B cell (primary cell): ENCODE data around the gene PHACTR2. TPM values are rescaled to one million over a fixed set of nuclear protein-coding genes. Genes with fewer than 3 reads are reported as not detected.

Experiments used
- ATAC-seq: fragments of 200-7000 bp; cut with Tn5 transposase; one replicate; pipeline ENCODE4 v1.10.0; 2021; ENCODE audit warnings: low read depth, mild to moderate bottlenecking, moderate number of reproducible peaks, moderate library complexity
- CTCF ChIA-PET: fragments of 350-600 bp; sonication (Branson Sonifier 250); formaldehyde crosslinking; loops from one replicate; lab custom pipeline; 2021; ENCODE audit warnings: antibody characterized with exemption, inconsistent platforms; lab: Charles Lee
- POLR2A ChIA-PET: fragments of 350-600 bp; sonication (Branson Sonifier 250); formaldehyde crosslinking; loops from one replicate; lab custom pipeline; 2021; ENCODE audit warnings: antibody characterized with exemption; lab: Charles Lee
- DNase-seq: peaks from one replicate; pipeline ENCODE4 v3.0.0; 2013
- H2AFZ ChIP-seq: 2 replicates; pipeline ENCODE4 v1.6.1; 2012; ENCODE audit warnings: mild to moderate bottlenecking, low read depth, low read length; ENCODE audit not compliant: insufficient read depth, poor library complexity, severe bottlenecking
- H3K27ac ChIP-seq, 2 donors: 1 replicate in 1 of 2; 2 replicates in 1 of 2; pipeline ENCODE4 v1.5.1; 2012 to 2013; ENCODE audit warnings: low read length in 2 of 2, mild to moderate bottlenecking in 2 of 2, moderate library complexity in 1 of 2
- H3K27me3 ChIP-seq, 4 experiments: fragments of 200-600 bp in 1 of 4; sonication (generic) in 1 of 4; replicated peaks in 1 of 4; 1 replicate in 2 of 4; 2 replicates in 2 of 4; pipeline versions ENCODE4 v1.6.1 to v1.7.0; 2013 to 2016; ENCODE audit warnings: low read length in 3 of 4, mild to moderate bottlenecking in 2 of 4, mixed read lengths in 1 of 4, moderate library complexity in 1 of 4; ENCODE audit not compliant: insufficient read depth in 4 of 4, control insufficient read depth in 3 of 4; ENCODE audit errors: control extremely low read depth in 1 of 4
- H3K36me3 ChIP-seq, 2 experiments: replicated peaks in 1 of 2; 1 replicate in 1 of 2; 2 replicates in 1 of 2; pipeline versions ENCODE4 v1.6.1 to v1.7.1; 2013; ENCODE audit warnings: low read length in 1 of 2; ENCODE audit not compliant: insufficient read depth in 2 of 2, control insufficient read depth in 1 of 2; ENCODE audit errors: control extremely low read depth in 1 of 2, extremely low read depth in 1 of 2
- H3K4me1 ChIP-seq, 2 donors: fragments of 200-600 bp in 1 of 2; sonication (generic) in 1 of 2; 1 replicate in 1 of 2; 2 replicates in 1 of 2; pipeline versions ENCODE4 v1.5.1 to v1.6.1; 2013 to 2017; ENCODE audit warnings: low read length in 2 of 2; ENCODE audit not compliant: control insufficient read depth in 2 of 2, insufficient read depth in 2 of 2
- H3K4me2 ChIP-seq: replicated peaks from 2 replicates; pipeline ENCODE3; 2012; ENCODE audit warnings: mild to moderate bottlenecking, low read depth, low read length; ENCODE audit not compliant: poor library complexity, severe bottlenecking
- H3K4me3 ChIP-seq, 5 experiments: fragments of 200-600 bp in 1 of 5; sonication (generic) in 1 of 5; 1 replicate in 3 of 5; 2 replicates in 2 of 5; pipeline versions ENCODE4 v1.5.1 to v1.7.0; 2011 to 2016; ENCODE audit warnings: low read length in 4 of 5, mild to moderate bottlenecking in 4 of 5, low read depth in 2 of 5, control low read depth in 1 of 5, moderate library complexity in 1 of 5; ENCODE audit not compliant: insufficient read depth in 1 of 5; ENCODE audit errors: control extremely low read depth in 1 of 5, extremely low read depth in 1 of 5
- H3K79me2 ChIP-seq: fragments of 200-600 bp; sonication (generic); one replicate; pipeline ENCODE4 v1.6.0; 2016; ENCODE audit warnings: low read length; ENCODE audit not compliant: control insufficient read depth, insufficient read depth
- H3K9ac ChIP-seq: fragments of 200-600 bp; sonication (generic); 2 replicates; pipeline ENCODE4 v1.6.1; 2017; ENCODE audit warnings: mild to moderate bottlenecking, low read length, moderate library complexity
- H3K9me3 ChIP-seq, 3 donors: one replicate each; pipeline versions ENCODE4 v1.6.1 to v1.7.1; 2013; ENCODE audit warnings: low read length in 2 of 3; ENCODE audit not compliant: control insufficient read depth in 2 of 3, insufficient read depth in 1 of 3; ENCODE audit errors: control extremely low read depth in 1 of 3
- H4K20me1 ChIP-seq: 2 replicates; pipeline ENCODE4 v1.6.0; 2012; ENCODE audit warnings: mild to moderate bottlenecking, low read length; ENCODE audit not compliant: insufficient read depth, control insufficient read depth, poor library complexity, severe bottlenecking
- H3K27ac Mint-ChIP-seq: one replicate; pipeline ENCODE4 v1.8.0; 2021; ENCODE audit warnings: mixed read lengths
- H3K27me3 Mint-ChIP-seq: one replicate; pipeline ENCODE4 v1.8.0; 2021; ENCODE audit warnings: mixed read lengths
- H3K4me1 Mint-ChIP-seq: one replicate; pipeline ENCODE4 v1.8.0; 2021; ENCODE audit warnings: mixed read lengths
- H3K4me3 Mint-ChIP-seq: one replicate; pipeline ENCODE4 v1.8.0; 2021; ENCODE audit warnings: mixed read lengths
- H3K9me3 Mint-ChIP-seq: one replicate; pipeline ENCODE4 v1.8.0; 2022; ENCODE audit warnings: mixed read lengths; ENCODE audit not compliant: insufficient read depth
- CTCF ChIP-seq: fragments of 200-600 bp; IDR thresholded peaks from one replicate; pipeline ENCODE4 v1.8.0; 2022; ENCODE audit warnings: antibody characterized with exemption, mild to moderate bottlenecking
- EZH2 ChIP-seq: IDR thresholded peaks from 2 replicates; pipeline ENCODE4 v1.6.1; 2012; ENCODE audit warnings: borderline replicate concordance, low read depth, mild to moderate bottlenecking, moderate library complexity, low read length; ENCODE audit not compliant: insufficient read depth, poor library complexity, severe bottlenecking
- WGBS: methylation state at CpG from one replicate; pipeline ENCODE4 v1.1.5; 2013; ENCODE audit warnings: missing lambda C conversion rate; ENCODE audit not compliant: insufficient coverage; 5-methylcytosine and 5-hydroxymethylcytosine counted together
- intact Hi-C: fragments of 100-400 bp; cut with micrococcal nuclease; formaldehyde crosslinking; loops from one replicate; pipeline ENCODE4 v1.10.0; 2022
- polyA plus RNA-seq: library from polyadenylated mRNA; depleted of rRNA; stranded (reverse); fragments of >200 nt; gene quantifications from 2 replicates; pipeline ENCODE4 v1.2.3, GENCODE V29; 2012
- total RNA-seq, 2 donors: library from RNA; stranded (reverse); fragments of 120-200 nt in 1 of 2; gene quantifications; 1 replicate in 1 of 2; 2 replicates in 1 of 2; pipeline versions ENCODE4 v1.2.3 to v1.2.4, GENCODE V29; 2013 to 2022

Gene PHACTR2
- total and polyA plus RNA-seq, 2 donors (not counting 1 experiment from before 2014, with no cell fraction given), result 1.1 to 10.6 TPM

- Histone ChIP-seq H3K9ac (no peak overlapping the region), H3K4me2 (no peak overlapping the region), H4K20me1 (no peaks in the 10 kb centered on the region), H3K27ac (no peak overlapping the region), H2AFZ (no peak overlapping the region), H3K79me2 (no peaks in the 10 kb centered on the region), H3K4me3 (no peak overlapping the region), H3K4me1 (no peaks in the 10 kb centered on the region), H3K9me3 (no peaks in the 10 kb centered on the region), H3K27me3 (no peaks in the 10 kb centered on the region), H3K36me3 (no peaks in the 10 kb centered on the region)
- Mint-ChIP-seq H3K27me3 (no peaks in the 10 kb centered on the region), H3K4me3 (no peak overlapping the region), H3K27ac (no peak overlapping the region), H3K9me3 (no peaks in the 10 kb centered on the region), H3K4me1 (no peaks in the 10 kb centered on the region)
- intact Hi-C loops, result no loop called here
- WGBS, result 89% methylated on average over 1 of the region's 4 CpGs
- ChIA-PET CTCF (no interaction called here), POLR2A (no interaction called here)
- ATAC-seq (no peak), DNase-seq (no peak)
- TF ChIP-seq CTCF, result no peak
- TF ChIP-seq EZH2, result no peak
These were observed 44.9 kb upstream of the PHACTR2 start for GRCh38 chr6:143632894-143633293.

- ChIA-PET CTCF (interaction anchor here (0.6 kb wide), 1 partner anchor 10 kb away, joined by 3 read pairs; no protein-coding TSS in a partner anchor), POLR2A (no interaction called here)
- Mint-ChIP-seq H3K4me1 (no peaks in the 10 kb centered on the region), H3K9me3 (no peaks in the 10 kb centered on the region), H3K27me3 (no peaks in the 10 kb centered on the region), H3K4me3 (no peak overlapping the region), H3K27ac (no peak overlapping the region)
- H3K36me3 ChIP-seq, result no peaks in the 10 kb centered on the region
- ATAC-seq (no peak), DNase-seq (no peak)
- H3K27me3 ChIP-seq, result no peaks in the 10 kb centered on the region
- no CpG with 5 or more reads among the region's 2 CpGs for WGBS
- H3K9ac ChIP-seq, result no peak overlapping the region
- intact Hi-C loops, result no loop called here
- H3K27ac ChIP-seq, result no peak overlapping the region
- no peak overlapping the region for H3K4me3 ChIP-seq
- no peaks in the 10 kb centered on the region for H3K9me3 ChIP-seq
- TF ChIP-seq EZH2 (no peak), CTCF (no peak)
- no peaks in the 10 kb centered on the region for H3K79me2 ChIP-seq
- H4K20me1 ChIP-seq, result no peaks in the 10 kb centered on the region
- no peak overlapping the region for H2AFZ ChIP-seq
- H3K4me2 ChIP-seq, result no peak overlapping the region
- no peaks in the 10 kb centered on the region for H3K4me1 ChIP-seq
These were observed 43.3 kb upstream of the PHACTR2 start for GRCh38 chr6:143634486-143634885.
